IMR-90 (cell line): ENCODE measurements around the gene PXMP2. TPM values are rescaled to one million over a fixed set of nuclear protein-coding genes. Genes with fewer than 3 reads are reported as not detected.

ENCODE experiments used
- microRNA-seq, 2 experiments: library from miRNA; stranded (forward) in 1 of 2; unstranded in 1 of 2; fragments of 10-50 nt in 1 of 2; fragments of <30 nt in 1 of 2; gene quantifications in 1 of 2; microRNA quantifications in 1 of 2; one replicate each; pipeline versions ENCODE3 to v1.1.0; 2013 to 2020; ENCODE audit not compliant: insufficient read depth in 1 of 2, insufficient read length in 1 of 2, unreplicated experiment in 1 of 2
- polyA plus RNA-seq, 3 experiments: library from polyadenylated mRNA; depleted of rRNA; stranded (reverse); fragments of >200 nt; gene quantifications; 2 replicates each; pipeline ENCODE4 v1.2.3, GENCODE V29; 2012; ENCODE audit warnings: low replicate concordance in 1 of 3
- small RNA-seq, 5 experiments: library from RNA; depleted of rRNA; stranded (forward); fragments of <200 nt; gene quantifications; one replicate each; pipeline ENCODE3, GENCODE V24; 2012
- total RNA-seq: library from RNA; depleted of rRNA; stranded (reverse); fragments of >200 nt; gene quantifications from 2 replicates; pipeline ENCODE4 v1.2.3, GENCODE V29; 2012; rRNA removed

The PXMP2 gene
- total and polyA plus RNA-seq, 2 of the 4 experiments (the other 2 are of a cell fraction) = 10.9 to 20.1 TPM

Small RNA genes lying within 50 kb of the gene (microRNA-seq; reads per million reads assigned to microRNA genes)
- gene RNA5SP379 (ENCODE audit: insufficient read depth, insufficient read length) = not detected

Small RNA genes lying within 50 kb of the gene (small RNA-seq; reads per million reads assigned to genes)
- 0 to 1.8 (median 0.07) reads per million in 5 experiments for gene RNA5SP379

Other genes starting within 250 kb of the PXMP2 start
- gene FBRSL1, start 197.4 kb upstream of the PXMP2 start, total RNA-seq = 0.36 and 0.83 TPM in 2 replicates
- 10.8 and 12.9 TPM in 2 replicates for gene FBRSL1, start 197.4 kb upstream of the PXMP2 start, polyA plus RNA-seq (2012; rRNA removed)
- 0.28 TPM in 1 of 2 replicates, not detected in the other for gene LRCOL1, start 77.0 kb upstream of the PXMP2 start, total RNA-seq
- 0.90 and 1.0 TPM in 2 replicates for gene LRCOL1, start 77.0 kb upstream of the PXMP2 start, polyA plus RNA-seq (2012; rRNA removed)
- gene P2RX2, start 68.8 kb upstream of the PXMP2 start, total RNA-seq = not detected in 2 replicates
- not detected in 2 replicates for gene P2RX2, start 68.8 kb upstream of the PXMP2 start, polyA plus RNA-seq (2012; rRNA removed)
- gene POLE, start 245 bp upstream of the PXMP2 start, total RNA-seq = 17.2 TPM in 2 replicates
- gene POLE, start 245 bp upstream of the PXMP2 start, polyA plus RNA-seq (2012; rRNA removed) = 20.7 and 22.4 TPM in 2 replicates
- gene PGAM5, start 23.3 kb downstream of the PXMP2 start, total RNA-seq = 36.9 and 37.8 TPM in 2 replicates
- gene PGAM5, start 23.3 kb downstream of the PXMP2 start, polyA plus RNA-seq (2012; rRNA removed) = 24.1 and 25.2 TPM in 2 replicates
- 63.4 and 66.4 TPM in 2 replicates for gene ANKLE2, start 74.2 kb downstream of the PXMP2 start, total RNA-seq
- 80.4 and 82.4 TPM in 2 replicates for gene ANKLE2, start 74.2 kb downstream of the PXMP2 start, polyA plus RNA-seq (2012; rRNA removed)
- 99.8 and 102 TPM in 2 replicates for gene GOLGA3, start 141.3 kb downstream of the PXMP2 start, total RNA-seq
- gene GOLGA3, start 141.3 kb downstream of the PXMP2 start, polyA plus RNA-seq (2012; rRNA removed) = 39.6 and 41.1 TPM in 2 replicates
- 11.4 and 13.4 TPM in 2 replicates for gene CHFR, start 200.0 kb downstream of the PXMP2 start, total RNA-seq
- gene CHFR, start 200.0 kb downstream of the PXMP2 start, polyA plus RNA-seq (2012; rRNA removed) = 29.9 and 35.3 TPM in 2 replicates